Mesothelial cell of epicardium (in vitro differentiated cells): ENCODE measurements around the gene NBEAL2. TPM values are rescaled to one million over a fixed set of nuclear protein-coding genes. Genes with fewer than 3 reads are reported as not detected.

ENCODE experiments used
- DNase-seq, 2 experiments: peaks; one replicate each; pipeline ENCODE4 v3.0.0; 2021; ENCODE audit warnings: low spot score in 2 of 2; ENCODE audit not compliant: unreplicated experiment in 2 of 2
- H3K27ac Mint-ChIP-seq: 2 replicates; pipeline ENCODE4 v1.8.0; 2021; ENCODE audit warnings: mixed read lengths
- H3K27me3 Mint-ChIP-seq: 2 replicates; pipeline ENCODE4 v1.8.0; 2021; ENCODE audit warnings: low read depth, mixed read lengths
- H3K36me3 Mint-ChIP-seq: 2 replicates; pipeline ENCODE4 v1.8.0; 2021; ENCODE audit warnings: mixed read lengths
- H3K4me1 Mint-ChIP-seq: 2 replicates; pipeline ENCODE4 v1.8.0; 2021; ENCODE audit warnings: mixed read lengths
- H3K4me3 Mint-ChIP-seq: 2 replicates; pipeline ENCODE4 v1.8.0; 2021; ENCODE audit warnings: mild to moderate bottlenecking, moderate library complexity, mixed read lengths
- H3K9me3 Mint-ChIP-seq: 2 replicates; pipeline ENCODE4 v1.8.0; 2021; ENCODE audit warnings: mixed read lengths
- total RNA-seq: library from RNA; stranded (reverse); gene quantifications from 3 replicates; pipeline ENCODE4 v1.2.1, GENCODE V29; 2021
- TF ChIP-seq, protein P1 (sequence below): fragments of 200-600 bp; sonication (generic); IDR thresholded peaks from one replicate; pipeline ENCODE4 v1.5.0; 2021; ENCODE audit warnings: antibody characterized with exemption; ENCODE audit not compliant: unreplicated experiment

The NBEAL2 gene
- total RNA-seq, 1 donor from 2014 or later = 86.9 TPM

DNA sequence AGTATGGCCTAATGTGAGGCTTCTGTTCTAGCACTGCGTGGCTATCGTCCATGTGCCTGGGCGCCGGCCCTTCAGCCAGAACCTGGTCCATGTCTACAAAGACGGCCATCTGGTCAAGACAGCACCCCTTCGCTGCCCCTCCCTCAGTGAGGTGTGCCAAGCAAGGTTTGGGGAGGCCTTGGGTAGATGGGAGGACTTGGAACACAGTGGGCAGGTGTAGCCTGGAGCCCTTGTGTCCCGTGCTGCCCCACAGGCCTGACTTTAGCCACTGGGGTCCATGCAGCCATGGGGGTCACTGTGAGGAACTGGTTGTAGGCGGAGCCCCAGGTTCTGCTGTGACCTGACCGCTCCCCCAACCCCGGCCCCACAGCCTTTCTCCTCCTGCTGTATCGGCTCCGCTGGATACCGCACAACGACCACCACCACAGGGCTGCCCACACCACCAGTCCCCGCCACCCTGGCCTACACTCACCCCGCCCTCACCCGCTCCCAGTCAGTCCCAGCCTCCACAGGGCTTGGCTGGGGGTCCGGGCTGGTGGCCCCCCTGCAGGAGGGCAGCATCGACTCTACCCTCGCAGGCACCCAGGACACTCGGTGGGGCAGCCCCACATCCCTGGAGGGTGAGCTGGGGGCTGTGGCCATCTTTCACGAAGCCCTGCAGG, 16.6 kb downstream of the NBEAL2 start:
- H3K27me3 Mint-ChIP-seq = no peaks in the 10 kb centered on the region
- TF ChIP-seq, protein P1, sequence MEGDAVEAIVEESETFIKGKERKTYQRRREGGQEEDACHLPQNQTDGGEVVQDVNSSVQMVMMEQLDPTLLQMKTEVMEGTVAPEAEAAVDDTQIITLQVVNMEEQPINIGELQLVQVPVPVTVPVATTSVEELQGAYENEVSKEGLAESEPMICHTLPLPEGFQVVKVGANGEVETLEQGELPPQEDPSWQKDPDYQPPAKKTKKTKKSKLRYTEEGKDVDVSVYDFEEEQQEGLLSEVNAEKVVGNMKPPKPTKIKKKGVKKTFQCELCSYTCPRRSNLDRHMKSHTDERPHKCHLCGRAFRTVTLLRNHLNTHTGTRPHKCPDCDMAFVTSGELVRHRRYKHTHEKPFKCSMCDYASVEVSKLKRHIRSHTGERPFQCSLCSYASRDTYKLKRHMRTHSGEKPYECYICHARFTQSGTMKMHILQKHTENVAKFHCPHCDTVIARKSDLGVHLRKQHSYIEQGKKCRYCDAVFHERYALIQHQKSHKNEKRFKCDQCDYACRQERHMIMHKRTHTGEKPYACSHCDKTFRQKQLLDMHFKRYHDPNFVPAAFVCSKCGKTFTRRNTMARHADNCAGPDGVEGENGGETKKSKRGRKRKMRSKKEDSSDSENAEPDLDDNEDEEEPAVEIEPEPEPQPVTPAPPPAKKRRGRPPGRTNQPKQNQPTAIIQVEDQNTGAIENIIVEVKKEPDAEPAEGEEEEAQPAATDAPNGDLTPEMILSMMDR = no peak
- DNase-seq = no peak
- no peak overlapping the region for H3K4me3 Mint-ChIP-seq
- H3K4me1 Mint-ChIP-seq = peaks cover 10% of the 10 kb centered on the region
- H3K36me3 Mint-ChIP-seq = no peaks in the 10 kb centered on the region
- no peak overlapping the region for H3K27ac Mint-ChIP-seq
- no peaks in the 10 kb centered on the region for H3K9me3 Mint-ChIP-seq

DNA sequence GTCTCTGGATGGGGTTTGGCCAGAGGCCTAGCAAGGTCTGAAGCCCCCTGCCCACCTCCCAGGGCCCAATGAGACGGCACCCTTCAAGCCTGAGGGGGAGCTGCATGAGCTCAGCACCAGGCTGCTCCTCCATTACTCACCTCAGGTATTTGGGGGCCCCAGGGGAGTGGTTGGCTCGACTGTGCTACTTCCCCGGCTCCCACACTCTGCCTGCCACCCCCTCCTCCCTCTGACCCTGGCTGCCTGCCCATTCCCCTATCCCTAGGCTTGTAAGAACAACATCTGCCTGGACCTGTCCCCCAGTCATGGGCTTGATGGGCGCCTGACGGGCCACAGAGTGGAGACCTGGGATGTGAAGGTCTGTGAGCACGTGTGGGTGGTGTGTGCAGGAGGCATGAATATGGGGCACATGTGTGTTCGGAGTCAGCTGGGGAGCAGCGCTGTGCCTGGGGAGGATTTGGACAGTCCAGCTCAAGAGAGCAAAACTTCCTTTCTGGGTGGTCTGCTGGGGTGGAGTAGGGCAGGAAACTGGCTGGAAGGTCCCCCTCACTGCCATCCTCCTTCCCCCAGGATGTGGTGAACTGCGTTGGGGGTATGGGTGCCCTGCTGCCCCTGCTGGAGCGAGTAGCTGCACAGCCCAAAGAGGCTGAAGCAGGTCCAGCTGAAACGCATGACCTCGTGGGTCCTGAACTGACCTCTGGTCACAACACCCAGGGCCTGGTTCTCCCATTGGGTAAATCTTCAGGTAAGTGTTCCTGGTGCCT, 17.4 kb downstream of the NBEAL2 start:
- TF ChIP-seq, protein P1 = no peak
- Mint-ChIP-seq H3K36me3 (no peaks in the 10 kb centered on the region), H3K4me3 (no peak overlapping the region), H3K9me3 (no peaks in the 10 kb centered on the region), H3K27me3 (no peaks in the 10 kb centered on the region), H3K27ac (no peak overlapping the region), H3K4me1 (peaks cover 10% of the 10 kb centered on the region)
- DNase-seq = no peak

DNA sequence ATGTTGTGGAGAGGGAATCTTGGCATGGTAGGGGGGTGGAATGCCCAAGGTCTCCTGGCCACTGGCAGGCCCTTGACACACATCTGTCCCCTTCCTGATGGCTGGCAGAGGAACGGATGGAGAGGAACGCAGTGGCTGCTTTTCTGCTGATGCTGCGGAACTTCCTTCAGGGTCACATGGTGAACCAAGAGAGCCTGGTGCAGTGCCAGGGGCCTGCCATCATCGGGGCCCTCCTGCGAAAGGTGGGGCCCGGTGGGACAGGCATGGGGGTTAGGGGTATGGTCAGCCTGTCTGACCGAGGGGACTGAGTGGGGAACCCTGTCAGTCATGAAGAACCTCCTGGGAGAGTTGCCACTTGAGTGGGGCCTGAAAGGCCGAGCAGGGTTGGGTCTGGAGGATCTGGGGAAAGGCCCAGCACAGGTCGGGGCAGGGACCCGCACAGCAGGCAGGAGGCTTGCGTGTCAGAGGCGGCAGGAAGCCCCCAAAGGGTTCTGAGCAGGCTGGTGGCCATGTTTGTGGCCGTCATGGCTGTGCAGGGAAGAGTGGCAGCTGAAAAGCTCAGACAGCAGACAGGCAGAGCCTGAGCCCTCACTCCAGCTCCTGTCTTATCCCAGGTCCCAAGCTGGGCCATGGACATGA, 18.1 kb downstream of the NBEAL2 start:
- Mint-ChIP-seq H3K27ac (no peak overlapping the region), H3K9me3 (no peaks in the 10 kb centered on the region), H3K4me3 (no peak overlapping the region), H3K27me3 (no peaks in the 10 kb centered on the region), H3K4me1 (peaks cover 10% of the 10 kb centered on the region), H3K36me3 (peaks cover 2% of the 10 kb centered on the region)
- no peak for DNase-seq
- TF ChIP-seq, protein P1 = no peak

DNA sequence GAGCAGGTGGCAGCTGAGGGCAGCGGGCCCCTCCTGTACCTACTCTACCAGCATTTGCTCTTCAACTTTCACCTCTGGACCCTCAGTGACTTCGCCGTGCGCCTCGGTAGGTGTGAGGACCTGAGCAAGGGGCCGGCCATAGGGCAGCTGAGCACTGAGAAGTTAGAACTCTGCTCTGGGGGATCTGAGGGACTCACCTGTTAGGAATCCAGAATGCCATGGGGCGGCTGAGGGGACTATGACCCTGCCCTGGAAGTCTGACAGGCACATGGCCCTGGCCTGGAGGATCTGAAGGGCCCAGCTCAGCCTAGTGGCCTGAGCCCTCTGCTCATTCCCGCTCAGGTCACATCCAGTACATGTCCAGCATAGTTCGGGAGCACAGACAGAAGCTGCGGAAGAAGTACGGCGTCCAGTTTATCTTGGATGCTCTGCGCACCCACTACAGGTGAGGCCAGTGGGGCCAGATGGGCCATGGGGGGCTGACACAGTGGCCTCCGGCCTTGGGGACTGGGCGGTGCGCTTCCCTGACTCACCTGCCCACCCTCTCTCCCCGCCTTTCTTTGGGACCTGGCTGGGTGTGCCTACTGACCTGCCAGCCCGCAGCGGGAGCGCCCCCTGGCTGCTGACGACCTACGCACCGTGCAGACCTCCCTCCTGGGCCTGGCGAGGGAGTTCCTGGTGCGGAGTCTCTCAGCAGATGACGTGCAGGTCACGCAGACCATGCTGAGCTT, 18.8 kb downstream of the NBEAL2 start:
- Mint-ChIP-seq H3K27ac (no peak overlapping the region), H3K9me3 (no peaks in the 10 kb centered on the region), H3K4me1 (peaks cover 10% of the 10 kb centered on the region), H3K27me3 (no peaks in the 10 kb centered on the region), H3K4me3 (no peak overlapping the region), H3K36me3 (peaks cover 2% of the 10 kb centered on the region)
- TF ChIP-seq, protein P1 = peak; percentile 62
- DNase-seq = peak in 1 of 2 experiments; percentile 76

DNA sequence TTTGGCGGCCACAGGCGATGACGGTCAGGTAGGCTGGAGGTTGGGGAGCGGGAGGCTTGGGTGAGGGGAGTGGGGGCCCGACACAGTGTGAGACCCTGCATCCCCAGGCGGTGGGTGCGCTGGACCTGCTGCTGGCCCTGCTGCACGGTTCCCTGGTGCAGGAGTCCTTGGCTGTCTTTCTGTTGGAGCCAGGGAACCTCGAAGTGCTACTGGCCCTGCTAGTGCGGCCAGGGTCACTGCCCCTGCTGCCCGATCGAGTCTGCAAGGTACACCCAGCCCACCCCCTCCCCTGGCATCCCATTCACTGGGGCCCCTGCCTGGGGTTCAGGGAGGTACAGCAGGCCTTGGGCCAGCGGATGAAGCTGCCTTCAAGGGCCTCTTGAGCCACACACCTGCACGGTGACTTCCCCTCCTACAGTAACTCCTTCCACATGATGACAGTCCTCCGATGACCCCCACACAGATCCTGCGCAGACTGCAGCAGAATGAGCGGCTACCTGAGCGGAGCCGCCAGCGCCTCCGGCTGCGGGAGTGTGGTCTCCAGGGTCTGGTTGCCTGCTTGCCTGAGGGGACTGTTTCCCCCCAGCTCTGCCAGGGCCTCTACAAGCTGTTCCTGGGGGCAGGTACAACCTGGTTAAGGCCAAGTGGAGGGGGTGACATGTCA, 19.5 kb downstream of the NBEAL2 start:
- no peak overlapping the region for H3K27ac Mint-ChIP-seq

More for the DNA sequence above, 19.5 kb downstream of the NBEAL2 start:
- Mint-ChIP-seq H3K4me1 (peaks cover 10% of the 10 kb centered on the region), H3K4me3 (no peak overlapping the region), H3K36me3 (peaks cover 2% of the 10 kb centered on the region), H3K9me3 (no peaks in the 10 kb centered on the region), H3K27me3 (no peaks in the 10 kb centered on the region)
- TF ChIP-seq, protein P1 = peak; percentile 7
- DNase-seq = no peak
